Subcutaneous abdominal adipose tissue (tissue), 5 donors: Measurements from ENCODE around the gene ALX3.

ENCODE experiments used
- H3K27ac ChIP-seq: one replicate; pipeline ENCODE4 v1.7.0; 2013; ENCODE audit warnings: low read depth, mild to moderate bottlenecking, inconsistent platforms, low read length, moderate library complexity
- H3K27me3 ChIP-seq, 5 donors: one replicate each; pipeline ENCODE4 v1.7.0; 2013; ENCODE audit warnings: low read length in 5 of 5, inconsistent platforms in 1 of 5; ENCODE audit not compliant: control insufficient read depth in 5 of 5, insufficient read depth in 4 of 5
- H3K36me3 ChIP-seq, 5 donors: one replicate each; pipeline ENCODE4 v1.7.0; 2013; ENCODE audit warnings: low read length in 5 of 5; ENCODE audit not compliant: control insufficient read depth in 5 of 5, insufficient read depth in 5 of 5
- H3K4me1 ChIP-seq, 5 donors: one replicate each; pipeline ENCODE4 v1.7.0; 2013; ENCODE audit warnings: low read length in 5 of 5, mild to moderate bottlenecking in 3 of 5, moderate library complexity in 1 of 5; ENCODE audit not compliant: control insufficient read depth in 5 of 5, insufficient read depth in 5 of 5
- H3K4me3 ChIP-seq, 5 donors: one replicate each; pipeline ENCODE4 v1.7.0; 2013; ENCODE audit warnings: low read length in 5 of 5, low read depth in 1 of 5
- H3K9ac ChIP-seq, 5 donors: one replicate each; pipeline ENCODE4 v1.7.0; 2013; ENCODE audit warnings: low read length in 5 of 5, mild to moderate bottlenecking in 4 of 5, moderate library complexity in 3 of 5
- H3K9me3 ChIP-seq, 5 donors: one replicate each; pipeline ENCODE4 v1.7.0; 2013; ENCODE audit warnings: low read length in 5 of 5; ENCODE audit not compliant: control insufficient read depth in 5 of 5
- donor health status: healthy.
- donor health status: healthy.
- donor health status: healthy.
- donor health status: healthy.
- donor health status: healthy.

Gene ALX3

DNA sequence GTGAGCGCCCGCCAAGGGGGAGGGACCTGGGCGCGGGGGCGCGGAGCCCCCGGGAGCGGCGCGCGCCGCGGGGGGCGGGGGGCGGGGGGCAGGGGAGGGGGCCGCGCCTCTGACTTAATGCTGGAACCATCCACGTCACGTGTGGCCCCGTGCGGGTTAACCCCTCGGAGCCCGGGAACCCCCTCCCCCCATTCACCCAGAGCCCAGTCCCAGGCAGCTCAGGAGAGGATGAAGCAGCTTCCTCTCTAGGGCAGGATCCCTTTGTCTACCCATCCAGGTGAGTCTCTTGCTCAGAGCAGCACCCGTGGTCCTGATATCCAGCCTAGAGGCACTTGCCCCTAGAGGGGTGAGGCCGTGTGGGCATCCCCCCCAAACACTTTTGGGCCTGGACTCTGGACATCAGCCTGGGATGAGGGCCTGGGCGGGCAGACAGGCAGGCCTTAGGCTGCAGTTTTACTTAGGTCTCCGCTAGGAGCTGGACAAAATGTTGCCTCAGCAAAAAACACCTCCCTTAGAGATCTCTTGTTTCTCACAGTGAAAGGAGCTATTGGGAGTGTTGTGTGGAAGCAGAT lies at the start of gene ALX3:
ALX3 (minus strand) TSS at position 2 of the 572 bp plus-strand sequence. CDS start 60 bp downstream, outside the sequence.
- H3K9me3 ChIP-seq, result no peaks in the 10 kb centered on the region
- H3K4me1 ChIP-seq, result peaks cover 0 to 40% (median 34%) of the 10 kb centered on the region in 5 donors
- peaks cover 41 to 59% (median 55%) of the 10 kb centered on the region in 5 donors for H3K27me3 ChIP-seq
- peak within 1 kb of the TSS in 1 of 5 donors; percentile 15 for H3K9ac ChIP-seq
- H3K27ac ChIP-seq, result no peak within 1 kb of the TSS
- no peaks in the 10 kb centered on the region for H3K36me3 ChIP-seq
- peak within 1 kb of the TSS in 4 of 5 donors; percentile 6 to 50 (median 14) for H3K4me3 ChIP-seq

DNA sequence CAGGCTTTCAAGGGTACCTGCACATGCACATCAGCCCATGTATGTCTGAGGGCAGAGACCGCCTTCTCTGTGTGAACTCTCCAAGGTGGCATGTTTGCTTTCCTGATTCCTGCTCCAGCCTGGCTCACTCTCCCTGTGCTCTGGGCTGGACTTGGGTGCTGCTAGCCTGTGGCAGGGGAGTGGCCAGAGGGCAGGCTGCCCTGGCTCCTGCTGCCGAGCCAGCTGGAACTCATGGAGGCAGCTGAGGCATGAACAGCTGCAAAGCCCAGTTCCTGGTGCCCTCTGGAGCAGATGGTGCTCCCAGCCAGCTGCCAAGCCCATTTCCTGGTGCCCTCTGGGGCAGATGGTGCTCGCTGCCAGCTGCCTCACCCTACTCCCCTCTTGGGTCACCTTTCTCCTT lies 49.4 kb upstream of the ALX3 start:
- no peak overlapping the region for H3K27ac ChIP-seq
- H3K4me1 ChIP-seq, result no peaks in the 10 kb centered on the region
- H3K36me3 ChIP-seq, result no peaks in the 10 kb centered on the region
- H3K4me3 ChIP-seq, result no peak overlapping the region
- peaks cover 0 to 8% (median 5%) of the 10 kb centered on the region in 5 donors for H3K9me3 ChIP-seq
- no peak overlapping the region for H3K9ac ChIP-seq
- peaks cover 0 to 9% (median 3%) of the 10 kb centered on the region in 5 donors for H3K27me3 ChIP-seq

DNA sequence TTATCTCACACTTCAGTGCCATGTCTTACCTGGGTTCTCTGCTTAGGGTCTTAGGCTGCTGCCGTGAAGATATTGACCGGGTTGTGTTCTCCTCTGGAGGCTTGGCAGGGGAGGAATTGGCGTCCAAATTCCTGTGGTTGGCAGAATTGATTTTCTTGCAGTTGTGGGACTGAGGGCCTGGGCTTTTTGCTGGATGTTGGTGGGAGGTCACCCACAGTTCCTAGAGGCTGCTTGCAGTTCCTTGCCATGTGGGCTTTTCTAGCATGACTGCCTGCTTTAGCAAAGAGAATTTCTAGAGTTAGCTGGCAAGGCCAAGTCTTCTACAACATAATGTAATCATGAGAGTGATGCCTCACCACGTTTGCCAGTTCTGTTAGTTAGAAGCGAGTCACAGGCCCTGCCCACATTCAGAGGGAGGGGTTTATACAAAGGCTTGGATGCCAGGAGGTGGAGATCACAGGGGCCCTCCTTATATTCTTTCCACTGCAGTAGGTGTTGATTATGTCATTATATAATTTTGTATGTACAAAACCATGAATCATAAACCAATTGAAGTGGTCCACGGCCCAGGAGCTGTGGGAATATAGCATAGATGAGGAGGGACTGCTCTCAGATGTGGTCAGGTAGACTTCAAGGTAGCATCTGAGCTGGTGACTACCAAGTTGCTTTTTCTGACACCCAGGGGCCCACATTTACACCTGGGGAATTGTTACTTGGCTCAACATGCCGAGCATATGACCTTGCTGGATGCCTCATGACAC lies 48.3 kb upstream of the ALX3 start:
- Histone ChIP-seq H3K36me3 (no peaks in the 10 kb centered on the region), H3K4me1 (no peaks in the 10 kb centered on the region), H3K9me3 (peaks cover 0 to 4% (median 3%) of the 10 kb centered on the region in 5 donors), H3K27ac (no peak overlapping the region), H3K27me3 (peaks cover 0 to 10% (median 3%) of the 10 kb centered on the region in 5 donors), H3K9ac (no peak overlapping the region), H3K4me3 (no peak overlapping the region)

DNA sequence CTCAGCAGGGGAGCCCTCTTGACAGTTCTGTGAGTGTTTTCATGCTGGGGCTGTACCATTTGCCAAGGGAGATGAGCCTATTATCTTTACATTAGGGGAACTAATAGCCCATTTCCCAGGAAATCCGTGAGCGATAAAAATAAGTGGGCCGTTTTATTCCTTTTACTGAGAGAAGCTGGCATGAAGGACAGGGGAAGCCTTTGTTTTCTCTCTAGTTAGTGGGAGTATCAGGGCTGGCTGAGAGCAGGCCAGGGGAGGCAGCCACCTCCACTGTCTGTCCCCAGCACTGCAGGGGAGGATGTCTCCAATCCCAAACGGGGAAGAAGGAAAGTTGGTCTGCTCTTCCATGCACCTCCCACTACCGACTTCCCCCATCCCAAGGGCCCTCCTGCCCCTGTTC lies 44.3 kb upstream of the ALX3 start:
- Histone ChIP-seq H3K4me3 (no peak overlapping the region), H3K9ac (no peak overlapping the region), H3K36me3 (no peaks in the 10 kb centered on the region), H3K27me3 (peaks cover 0 to 14% (median 6%) of the 10 kb centered on the region in 5 donors), H3K4me1 (no peaks in the 10 kb centered on the region), H3K27ac (no peak overlapping the region), H3K9me3 (no peaks in the 10 kb centered on the region)

DNA sequence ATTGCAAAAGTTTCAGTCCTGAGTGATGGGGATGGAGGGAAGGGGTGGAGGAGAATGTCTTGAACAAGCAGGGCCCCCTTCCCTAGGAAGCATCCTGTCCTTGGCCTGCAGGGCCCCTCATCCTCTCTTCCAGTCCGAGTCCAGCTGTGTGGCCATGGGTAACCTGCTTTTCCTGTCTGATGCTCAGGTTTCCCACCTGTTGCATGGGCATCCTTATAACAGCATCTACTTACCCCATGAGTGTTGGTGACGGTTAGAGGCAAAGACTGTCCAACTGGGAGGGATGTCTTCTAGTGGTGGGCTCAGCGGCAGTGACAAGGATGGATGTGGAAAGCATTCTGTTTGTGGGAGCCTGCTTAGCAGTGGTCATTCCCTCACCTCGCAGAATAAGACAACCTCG lies 43.7 kb upstream of the ALX3 start:
- Histone ChIP-seq H3K4me1 (no peaks in the 10 kb centered on the region), H3K36me3 (no peaks in the 10 kb centered on the region), H3K4me3 (no peak overlapping the region), H3K9me3 (no peaks in the 10 kb centered on the region), H3K27ac (no peak overlapping the region), H3K9ac (no peak overlapping the region), H3K27me3 (peaks cover 0 to 14% (median 6%) of the 10 kb centered on the region in 5 donors)

DNA sequence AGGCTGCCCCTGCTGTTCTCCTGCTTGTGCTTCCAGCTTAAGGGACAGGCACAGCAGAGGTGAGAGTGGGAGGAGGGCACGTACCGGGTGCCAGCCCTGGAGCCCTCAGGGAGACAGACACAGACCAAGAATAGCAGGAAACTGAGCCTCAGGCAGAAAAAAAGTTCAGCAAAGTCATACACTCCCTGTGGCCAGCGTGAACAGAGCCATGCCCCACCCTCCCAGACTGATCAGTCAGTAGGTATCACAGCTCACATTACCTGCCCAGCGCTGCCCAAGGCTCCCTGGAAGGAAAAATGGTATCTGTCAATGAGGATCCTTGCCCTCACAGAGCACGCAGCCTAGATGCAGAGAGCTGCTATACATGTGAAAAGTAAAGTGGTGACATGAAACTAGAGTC lies 43.1 kb upstream of the ALX3 start:
- Histone ChIP-seq H3K4me1 (no peaks in the 10 kb centered on the region), H3K9me3 (no peaks in the 10 kb centered on the region), H3K27me3 (peaks cover 0 to 14% (median 6%) of the 10 kb centered on the region in 5 donors), H3K36me3 (no peaks in the 10 kb centered on the region), H3K9ac (no peak overlapping the region), H3K4me3 (no peak overlapping the region), H3K27ac (no peak overlapping the region)

DNA sequence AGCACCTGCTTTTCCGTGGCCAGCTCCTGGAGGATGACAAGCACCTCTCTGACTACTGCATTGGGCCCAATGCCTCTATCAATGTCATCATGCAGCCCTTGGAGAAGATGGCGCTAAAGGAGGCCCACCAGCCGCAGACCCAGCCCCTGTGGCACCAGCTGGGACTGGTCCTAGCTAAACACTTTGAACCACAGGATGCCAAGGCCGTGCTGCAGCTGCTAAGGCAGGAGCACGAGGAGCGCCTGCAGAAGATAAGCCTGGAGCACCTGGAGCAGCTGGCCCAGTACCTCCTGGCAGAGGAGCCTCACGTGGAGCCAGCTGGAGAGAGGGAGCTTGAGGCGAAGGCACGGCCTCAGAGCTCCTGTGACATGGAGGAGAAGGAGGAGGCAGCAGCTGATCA lies 42.2 kb upstream of the ALX3 start:
- Histone ChIP-seq H3K9me3 (no peaks in the 10 kb centered on the region), H3K4me1 (no peaks in the 10 kb centered on the region), H3K4me3 (no peak overlapping the region), H3K27ac (no peak overlapping the region), H3K36me3 (no peaks in the 10 kb centered on the region), H3K27me3 (peaks cover 0 to 14% (median 6%) of the 10 kb centered on the region in 5 donors), H3K9ac (no peak overlapping the region)

DNA sequence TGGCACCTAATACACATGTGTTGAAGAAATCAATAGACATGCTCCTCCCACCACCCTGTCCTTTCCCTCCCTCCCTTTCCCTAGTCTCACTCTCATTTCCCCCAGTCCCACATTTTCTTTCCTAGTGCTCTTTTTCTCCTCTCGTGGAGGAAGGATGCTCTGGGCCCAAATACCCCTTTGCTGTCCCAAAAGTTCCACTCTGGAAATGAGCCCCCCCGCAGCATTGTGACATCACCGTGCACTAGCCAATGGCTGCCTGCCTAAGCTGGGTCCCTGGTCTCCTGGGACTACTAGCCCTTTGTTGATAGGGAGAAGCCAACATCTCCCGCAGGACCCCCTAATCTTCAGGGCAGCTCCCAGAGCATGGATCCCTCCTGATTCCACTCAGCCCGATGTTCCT lies 41.7 kb upstream of the ALX3 start, which contains the start of gene UBL4B:
UBL4B (plus strand) TSS at position 301 of the 400 bp plus-strand sequence; CDS start at position 393, 92 bp downstream.
- no peak within 1 kb of the TSS for H3K4me3 ChIP-seq
- H3K36me3 ChIP-seq, result no peaks in the 10 kb centered on the region
- no peaks in the 10 kb centered on the region for H3K9me3 ChIP-seq
- no peak within 1 kb of the TSS for H3K9ac ChIP-seq
- no peak within 1 kb of the TSS for H3K27ac ChIP-seq
- peaks cover 0 to 14% (median 6%) of the 10 kb centered on the region in 5 donors for H3K27me3 ChIP-seq
- no peaks in the 10 kb centered on the region for H3K4me1 ChIP-seq

DNA sequence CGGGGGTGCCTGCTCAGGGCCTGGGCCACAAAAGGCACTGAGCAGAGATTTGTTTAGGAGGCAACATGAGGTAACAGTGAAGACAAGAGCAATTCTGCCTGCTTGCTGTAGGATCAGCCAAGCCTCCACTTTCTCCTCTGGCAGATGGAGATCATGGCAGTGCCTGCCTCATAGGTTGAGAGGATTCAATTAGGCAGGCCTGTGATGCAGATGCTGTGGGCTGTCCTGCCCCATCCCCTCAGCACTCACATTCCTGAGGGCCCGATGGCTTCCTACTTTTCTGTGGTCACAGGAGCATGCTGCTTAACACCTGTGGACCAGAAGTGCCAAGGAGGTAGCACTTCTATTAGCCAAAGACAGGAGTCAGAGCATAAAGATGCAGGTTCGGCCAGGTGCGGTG lies 40.6 kb upstream of the ALX3 start:
- Histone ChIP-seq H3K27me3 (peaks cover 0 to 14% (median 6%) of the 10 kb centered on the region in 5 donors), H3K9ac (no peak overlapping the region), H3K4me1 (no peaks in the 10 kb centered on the region), H3K36me3 (no peaks in the 10 kb centered on the region), H3K9me3 (no peaks in the 10 kb centered on the region), H3K27ac (no peak overlapping the region), H3K4me3 (no peak overlapping the region)

DNA sequence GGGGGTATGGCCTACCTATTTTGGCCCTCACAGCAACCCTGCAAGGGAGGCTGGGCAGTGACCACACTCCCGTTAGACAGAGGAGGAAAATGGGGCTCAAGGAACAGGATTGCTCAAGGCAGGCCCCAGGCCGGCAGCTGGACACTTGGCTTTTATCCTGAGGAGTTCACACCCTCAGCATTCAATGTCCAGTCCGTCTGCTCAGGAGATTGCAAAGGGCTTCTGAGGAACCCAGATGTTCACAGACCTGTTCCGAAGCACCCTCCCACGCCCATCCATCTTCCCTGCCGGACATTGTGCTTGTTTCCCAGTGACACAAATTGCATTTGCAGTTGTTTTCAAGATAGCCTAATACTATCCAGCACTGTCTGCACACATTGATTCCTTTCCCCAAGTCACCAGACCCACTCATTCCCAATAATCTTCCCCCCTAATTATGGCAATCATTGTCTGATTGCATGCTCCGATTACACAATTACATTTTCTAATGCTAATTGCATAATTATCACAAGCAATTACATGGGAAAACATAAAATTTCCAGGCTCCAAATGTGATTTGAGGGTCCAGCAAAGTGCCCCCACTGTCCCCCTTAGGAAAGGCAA lies 37.5 kb upstream of the ALX3 start:
- H3K9ac ChIP-seq, result no peak overlapping the region
- H3K4me3 ChIP-seq, result no peak overlapping the region
- peaks cover 0 to 6% (median 3%) of the 10 kb centered on the region in 5 donors for H3K27me3 ChIP-seq
- H3K9me3 ChIP-seq, result no peaks in the 10 kb centered on the region
- H3K36me3 ChIP-seq, result no peaks in the 10 kb centered on the region
- no peaks in the 10 kb centered on the region for H3K4me1 ChIP-seq
- no peak overlapping the region for H3K27ac ChIP-seq
